ENCODE data around the gene LDLR. TPM values are rescaled to one million over a fixed set of nuclear protein-coding genes. Genes with fewer than 3 reads are reported as not detected.
A peak's percentile ranks its signal among the peaks of the same experiment; 100 is the strongest.

The LDLR gene
- total RNA-seq, 1 donor = 326 TPM

- no peak for TF ChIP-seq CTCF (IDR thresholded peaks at IDR 0.05; ENCODE audit: extremely low read depth, low read depth, low read length)
- DNase-seq (ENCODE audit: insufficient read length, low spot score, missing footprints) = peak; percentile 59
- Histone ChIP-seq H3K4me1 (ENCODE audit: insufficient read depth, low read length) (peaks cover 1% of the 10 kb centered on the region), H3K4me2 (ENCODE audit: insufficient read depth, low read length) (no peak overlapping the region), H3K79me2 (ENCODE audit: insufficient read depth, low read length) (no peaks in the 10 kb centered on the region), H4K20me1 (ENCODE audit: insufficient read depth, low read length) (no peaks in the 10 kb centered on the region), H2AFZ (ENCODE audit: low read length) (no peak overlapping the region), H3K36me3 (ENCODE audit: insufficient read depth, low read length) (peaks cover 40% of the 10 kb centered on the region), H3K27me3 (ENCODE audit: insufficient read depth, low read length) (no peaks in the 10 kb centered on the region), H3K9me3 (ENCODE audit: low read depth, low read length) (no peaks in the 10 kb centered on the region), H3K27ac (ENCODE audit: low read depth, low read length) (no peak overlapping the region), H3K4me3 (ENCODE audit: insufficient read depth, low read length) (no peak overlapping the region)
Observed at GRCh38 chr19:11059511-11060358, 29.5 kb upstream of the LDLR start.

- no peak overlapping the region for H3K27ac ChIP-seq (ENCODE audit: low read depth, low read length)
- H3K4me3 ChIP-seq (ENCODE audit: insufficient read depth, low read length) = no peak overlapping the region
- H4K20me1 ChIP-seq (ENCODE audit: insufficient read depth, low read length) = no peaks in the 10 kb centered on the region
- peaks cover 4% of the 10 kb centered on the region for H3K4me1 ChIP-seq (ENCODE audit: insufficient read depth, low read length)
- no peak for TF ChIP-seq CTCF (IDR thresholded peaks at IDR 0.05; ENCODE audit: extremely low read depth, low read depth, low read length)
- H3K27me3 ChIP-seq (ENCODE audit: insufficient read depth, low read length) = no peaks in the 10 kb centered on the region
- H3K9me3 ChIP-seq (ENCODE audit: low read depth, low read length) = no peaks in the 10 kb centered on the region
- no peak for DNase-seq (ENCODE audit: insufficient read length, low spot score, missing footprints)
- H3K36me3 ChIP-seq (ENCODE audit: insufficient read depth, low read length) = peaks cover 50% of the 10 kb centered on the region
- no peak overlapping the region for H2AFZ ChIP-seq (ENCODE audit: low read length)
- H3K4me2 ChIP-seq (ENCODE audit: insufficient read depth, low read length) = no peak overlapping the region
- H3K79me2 ChIP-seq (ENCODE audit: insufficient read depth, low read length) = no peaks in the 10 kb centered on the region
Observed at GRCh38 chr19:11061952-11062351, 27.3 kb upstream of the LDLR start.

- TF ChIP-seq CTCF (IDR thresholded peaks at IDR 0.05; ENCODE audit: extremely low read depth, low read depth, low read length) = no peak
- no peaks in the 10 kb centered on the region for H3K79me2 ChIP-seq (ENCODE audit: insufficient read depth, low read length)
- no peak overlapping the region for H3K4me3 ChIP-seq (ENCODE audit: insufficient read depth, low read length)
- no peak overlapping the region for H3K4me2 ChIP-seq (ENCODE audit: insufficient read depth, low read length)
- H3K36me3 ChIP-seq (ENCODE audit: insufficient read depth, low read length) = peaks cover 53% of the 10 kb centered on the region
- H3K4me1 ChIP-seq (ENCODE audit: insufficient read depth, low read length) = peaks cover 4% of the 10 kb centered on the region
- H2AFZ ChIP-seq (ENCODE audit: low read length) = no peak overlapping the region
- no peak for DNase-seq (ENCODE audit: insufficient read length, low spot score, missing footprints)
- no peaks in the 10 kb centered on the region for H3K27me3 ChIP-seq (ENCODE audit: insufficient read depth, low read length)
- no peak overlapping the region for H3K27ac ChIP-seq (ENCODE audit: low read depth, low read length)
- H3K9me3 ChIP-seq (ENCODE audit: low read depth, low read length) = peaks cover 3% of the 10 kb centered on the region
- H4K20me1 ChIP-seq (ENCODE audit: insufficient read depth, low read length) = no peaks in the 10 kb centered on the region
Observed at GRCh38 chr19:11063434-11063833, 25.8 kb upstream of the LDLR start.

- H2AFZ ChIP-seq (ENCODE audit: low read length) = no peak overlapping the region
- H3K36me3 ChIP-seq (ENCODE audit: insufficient read depth, low read length) = peaks cover 46% of the 10 kb centered on the region
Observed at GRCh38 chr19:11064831-11065303, 24.4 kb upstream of the LDLR start.

More at GRCh38 chr19:11064831-11065303, 24.4 kb upstream of the LDLR start:
- peaks cover 3% of the 10 kb centered on the region for H3K9me3 ChIP-seq (ENCODE audit: low read depth, low read length)
- H4K20me1 ChIP-seq (ENCODE audit: insufficient read depth, low read length) = no peaks in the 10 kb centered on the region
- peaks cover 4% of the 10 kb centered on the region for H3K4me1 ChIP-seq (ENCODE audit: insufficient read depth, low read length)
- H3K4me2 ChIP-seq (ENCODE audit: insufficient read depth, low read length) = no peak overlapping the region
- peak; percentile 96 for DNase-seq (ENCODE audit: insufficient read length, low spot score, missing footprints)
- H3K4me3 ChIP-seq (ENCODE audit: insufficient read depth, low read length) = no peak overlapping the region
- no peak overlapping the region for H3K27ac ChIP-seq (ENCODE audit: low read depth, low read length)
- no peak for TF ChIP-seq CTCF (IDR thresholded peaks at IDR 0.05; ENCODE audit: extremely low read depth, low read depth, low read length)
- no peaks in the 10 kb centered on the region for H3K79me2 ChIP-seq (ENCODE audit: insufficient read depth, low read length)
- no peaks in the 10 kb centered on the region for H3K27me3 ChIP-seq (ENCODE audit: insufficient read depth, low read length)
